Loucy (cell line): ENCODE results near the gene PCSK2.

Experiments used
- H2AFZ ChIP-seq: fragments of 200-600 bp; sonication (generic); 2 replicates; pipeline ENCODE4 v1.6.0; 2016; ENCODE audit warnings: antibody characterized with exemption, mild to moderate bottlenecking, low read length, moderate library complexity
- H3F3A ChIP-seq: fragments of 200-600 bp; 2 replicates; pipeline ENCODE4 v1.6.0; 2016; ENCODE audit warnings: antibody characterized with exemption, low read depth, mild to moderate bottlenecking
- H3K27me3 ChIP-seq: fragments of 200-600 bp; sonication (generic); 2 replicates; pipeline ENCODE4 v1.6.1; 2014; ENCODE audit warnings: low read length, mild to moderate bottlenecking; ENCODE audit not compliant: insufficient read depth, poor library complexity, severe bottlenecking
- H3K36me3 ChIP-seq: fragments of 200-600 bp; sonication (generic); 2 replicates; pipeline ENCODE4 v1.6.1; 2016; ENCODE audit warnings: low read length; ENCODE audit not compliant: insufficient read depth
- H3K4me1 ChIP-seq: fragments of 200-600 bp; sonication (generic); 2 replicates; pipeline ENCODE4 v1.5.1; 2014; ENCODE audit warnings: low read length, mild to moderate bottlenecking; ENCODE audit not compliant: insufficient read depth, poor library complexity, severe bottlenecking
- H3K4me2 ChIP-seq: fragments of 200-600 bp; sonication (generic); 2 replicates; pipeline ENCODE4 v1.6.0; 2014; ENCODE audit warnings: antibody characterized with exemption, low read length, low read depth, mild to moderate bottlenecking; ENCODE audit not compliant: poor library complexity, severe bottlenecking
- H3K4me3 ChIP-seq: fragments of 200-600 bp; sonication (generic); 2 replicates; pipeline ENCODE4 v1.5.1; 2014; ENCODE audit warnings: low read length, mild to moderate bottlenecking, mixed read lengths; ENCODE audit not compliant: poor library complexity, severe bottlenecking
- H3K79me2 ChIP-seq: fragments of 200-600 bp; sonication (generic); 2 replicates; pipeline ENCODE4 v1.6.1; 2014; ENCODE audit warnings: low read length; ENCODE audit not compliant: insufficient read depth
- H3K9ac ChIP-seq: fragments of 200-600 bp; sonication (generic); 2 replicates; pipeline ENCODE4 v1.6.0; 2014; ENCODE audit warnings: mild to moderate bottlenecking, low read depth, low read length, moderate library complexity; ENCODE audit not compliant: poor library complexity, severe bottlenecking
- H3K9me2 ChIP-seq: fragments of 200-600 bp; sonication (generic); replicated peaks from 2 replicates; pipeline ENCODE4 v1.6.1; 2016; ENCODE audit warnings: low read depth, low read length, mixed read lengths
- H3K9me3 ChIP-seq: fragments of 200-600 bp; sonication (generic); 2 replicates; pipeline ENCODE4 v1.6.1; 2014; ENCODE audit warnings: mild to moderate bottlenecking, antibody characterized with exemption, low read length, low read depth; ENCODE audit not compliant: insufficient read depth
- H4K20me1 ChIP-seq: fragments of 200-600 bp; sonication (generic); 2 replicates; pipeline ENCODE4 v1.6.0; 2014; ENCODE audit warnings: antibody characterized with exemption, low read length, mild to moderate bottlenecking; ENCODE audit not compliant: insufficient read depth, poor library complexity, severe bottlenecking
- CTCF ChIP-seq: fragments of 200-600 bp; sonication (generic); conservative IDR thresholded peaks from 2 replicates; pipeline ENCODE4 v1.5.1; 2014; ENCODE audit warnings: mild to moderate bottlenecking, antibody characterized with exemption, low read length
- EZH2phosphoT487 ChIP-seq: fragments of 200-600 bp; IDR thresholded peaks from 2 replicates; pipeline ENCODE4 v1.6.1; 2018; ENCODE audit warnings: antibody characterized with exemption, mild to moderate bottlenecking, moderate library complexity, borderline replicate concordance

PCSK2 gene

GRCh38 chr20:17456279-17456678 lies 229.4 kb downstream of the PCSK2 start:
- H3K4me1 ChIP-seq = no peaks in the 10 kb centered on the region
- peaks cover 13% of the 10 kb centered on the region for H3K27me3 ChIP-seq
- H2AFZ ChIP-seq = no peak overlapping the region
- H3K36me3 ChIP-seq = no peaks in the 10 kb centered on the region
- H3K79me2 ChIP-seq = no peaks in the 10 kb centered on the region
- H3K9me3 ChIP-seq = no peaks in the 10 kb centered on the region
- H4K20me1 ChIP-seq = no peaks in the 10 kb centered on the region
- H3K9me2 ChIP-seq = no peaks in the 10 kb centered on the region
- H3K4me2 ChIP-seq = no peak overlapping the region
- TF ChIP-seq CTCF = no peak
- TF ChIP-seq EZH2phosphoT487 = no peak
- no peaks in the 10 kb centered on the region for H3F3A ChIP-seq
- H3K4me3 ChIP-seq = no peak overlapping the region
- no peak overlapping the region for H3K9ac ChIP-seq

DNA sequence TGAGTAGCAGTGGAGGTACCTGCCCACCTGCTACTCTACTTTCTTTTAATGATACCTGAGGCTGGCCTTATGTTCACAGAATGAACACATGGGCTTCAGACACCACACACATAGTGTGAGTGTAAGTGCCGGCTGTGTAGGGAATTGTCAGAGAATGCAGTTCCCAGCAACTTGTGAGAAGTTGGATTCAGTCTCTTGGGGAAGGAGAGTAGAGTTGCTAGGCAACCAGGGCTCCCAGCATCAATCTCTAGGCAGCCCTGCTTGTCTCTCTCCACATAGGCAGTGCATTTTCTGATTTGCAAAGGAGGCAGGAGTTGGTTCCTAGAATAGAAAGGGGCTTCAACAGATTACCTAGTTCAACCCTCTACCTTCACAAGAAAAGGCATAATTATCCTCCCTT lies 230.2 kb downstream of the PCSK2 start:
- Histone ChIP-seq H3K79me2 (no peaks in the 10 kb centered on the region), H3K27me3 (peaks cover 13% of the 10 kb centered on the region), H3K4me3 (no peak overlapping the region), H4K20me1 (no peaks in the 10 kb centered on the region), H3K9me3 (no peaks in the 10 kb centered on the region), H3K4me1 (no peaks in the 10 kb centered on the region), H3K36me3 (no peaks in the 10 kb centered on the region), H3K4me2 (no peak overlapping the region), H2AFZ (no peak overlapping the region), H3F3A (no peaks in the 10 kb centered on the region), H3K9me2 (no peaks in the 10 kb centered on the region), H3K9ac (no peak overlapping the region)
- TF ChIP-seq EZH2phosphoT487 (no peak), CTCF (no peak)

- Histone ChIP-seq H3F3A (no peaks in the 10 kb centered on the region), H3K9ac (no peak overlapping the region), H3K4me3 (no peak overlapping the region)
These were observed 230.8 kb downstream of the PCSK2 start for GRCh38 chr20:17457588-17458190.

More at GRCh38 chr20:17457588-17458190, 230.8 kb downstream of the PCSK2 start:
- no peaks in the 10 kb centered on the region for H3K36me3 ChIP-seq
- no peak overlapping the region for H2AFZ ChIP-seq
- no peaks in the 10 kb centered on the region for H3K79me2 ChIP-seq
- no peaks in the 10 kb centered on the region for H3K4me1 ChIP-seq
- H3K4me2 ChIP-seq = no peak overlapping the region
- no peaks in the 10 kb centered on the region for H3K9me3 ChIP-seq
- H4K20me1 ChIP-seq = no peaks in the 10 kb centered on the region
- TF ChIP-seq EZH2phosphoT487 (no peak), CTCF (no peak)
- H3K9me2 ChIP-seq = no peaks in the 10 kb centered on the region
- peaks cover 13% of the 10 kb centered on the region for H3K27me3 ChIP-seq
